H1 (cell line): ENCODE data around the gene OR6B2. TPM values are rescaled to one million over a fixed set of nuclear protein-coding genes. Genes with fewer than 3 reads are reported as not detected.

ENCODE experiments used
- CTCF ChIA-PET: fragments of 300-600 bp; sonication (Branson Sonifier 250); formaldehyde crosslinking; loops from one replicate; lab custom pipeline; 2021; ENCODE audit not compliant: partially characterized antibody; lab: Charles Lee
- POLR2A ChIA-PET: fragments of 300-600 bp; sonication (Branson Sonifier 250); formaldehyde crosslinking; loops from one replicate; lab custom pipeline; 2021; ENCODE audit warnings: inconsistent platforms; ENCODE audit not compliant: partially characterized antibody; lab: Charles Lee
- DNase-seq, 2 experiments: peaks; one replicate each; pipeline versions ENCODE4 v3.0.0 to v3.0.0-alpha.2; 2010 to 2022; ENCODE audit warnings: low spot score in 2 of 2, low read depth in 1 of 2, mixed read lengths in 1 of 2
- FAIRE-seq: peaks from 2 replicates; lab custom pipeline; 2011; peaks lifted over from hg19 to GRCh38; lab: Jason Lieb, UNC
- H2AFZ ChIP-seq: 2 replicates; pipeline ENCODE4 v1.8.1; 2012; ENCODE audit warnings: low read length, inconsistent platforms
- H2AK5ac ChIP-seq: 2 replicates; pipeline ENCODE4 v1.6.1; 2013; ENCODE audit warnings: low read depth, low read length
- H2BK120ac ChIP-seq: replicated peaks from 2 replicates; pipeline ENCODE3; 2013; ENCODE audit warnings: low read depth, low read length, inconsistent platforms
- H2BK12ac ChIP-seq: 2 replicates; pipeline ENCODE4 v1.6.1; 2013; ENCODE audit warnings: low read depth, low read length
- H2BK15ac ChIP-seq: 2 replicates; pipeline ENCODE4 v1.6.1; 2013; ENCODE audit warnings: low read length
- H2BK20ac ChIP-seq: 2 replicates; pipeline ENCODE4 v1.6.1; 2013; ENCODE audit warnings: low read length
- H2BK5ac ChIP-seq: 2 replicates; pipeline ENCODE4 v1.6.1; 2013; ENCODE audit warnings: low read depth, low read length
- H3K14ac ChIP-seq: 2 replicates; pipeline ENCODE4 v1.6.1; 2013; ENCODE audit warnings: inconsistent platforms; ENCODE audit not compliant: insufficient read length
- H3K18ac ChIP-seq: 2 replicates; pipeline ENCODE4 v1.6.1; 2013; ENCODE audit warnings: low read length; ENCODE audit errors: extremely low read depth
- H3K23ac ChIP-seq: 2 replicates; pipeline ENCODE4 v1.6.1; 2013; ENCODE audit warnings: inconsistent platforms; ENCODE audit not compliant: insufficient read length
- H3K23me2 ChIP-seq: 2 replicates; pipeline ENCODE4 v1.6.1; 2013; ENCODE audit warnings: low read depth, low read length
- H3K27ac ChIP-seq: 2 replicates; pipeline ENCODE4 v1.6.1; 2011; ENCODE audit warnings: low read depth, low read length, inconsistent platforms
- H3K27me3 ChIP-seq, 4 experiments: replicated peaks in 1 of 4; 1 replicate in 1 of 4; 2 replicates in 3 of 4; pipeline versions ENCODE4 v1.6.1 to v1.8.1; 2011 to 2013; ENCODE audit warnings: low read length in 3 of 4, mild to moderate bottlenecking in 3 of 4, inconsistent platforms in 2 of 4, mixed read lengths in 2 of 4, moderate library complexity in 1 of 4; ENCODE audit not compliant: control insufficient read depth in 3 of 4, insufficient read depth in 3 of 4; ENCODE audit errors: extremely low read depth in 1 of 4
- H3K36me3 ChIP-seq, 4 experiments: 2 replicates each; pipeline versions ENCODE4 v1.6.1 to v1.8.1; 2011 to 2013; ENCODE audit warnings: mild to moderate bottlenecking in 4 of 4, low read length in 3 of 4, moderate library complexity in 2 of 4, control low read depth in 1 of 4, inconsistent platforms in 1 of 4; ENCODE audit not compliant: insufficient read depth in 4 of 4, control insufficient read depth in 2 of 4
- H3K4ac ChIP-seq: replicated peaks from 2 replicates; pipeline ENCODE3; 2013; ENCODE audit warnings: low read length, low read depth, mixed read lengths, inconsistent platforms; ENCODE audit not compliant: insufficient read length
- H3K4me1 ChIP-seq, 4 experiments: replicated peaks in 1 of 4; 1 replicate in 1 of 4; 2 replicates in 3 of 4; pipeline versions ENCODE4 v1.6.1 to v1.8.1; 2011 to 2013; ENCODE audit warnings: low read length in 3 of 4, inconsistent platforms in 2 of 4, mixed read lengths in 1 of 4; ENCODE audit not compliant: insufficient read depth in 4 of 4, control insufficient read depth in 3 of 4
- H3K4me2 ChIP-seq, 2 experiments: 2 replicates each; pipeline versions ENCODE4 v1.6.1 to v1.8.1; 2011 to 2013; ENCODE audit warnings: low read depth in 2 of 2, low read length in 2 of 2, control low read depth in 1 of 2, inconsistent platforms in 1 of 2, mild to moderate bottlenecking in 1 of 2; ENCODE audit not compliant: insufficient read depth in 1 of 2
- H3K4me3 ChIP-seq, 4 experiments: fragments of 200-600, 300-600 bp in 1 of 4; sonication (generic), shearing (Covaris generic), sonication (Bioruptor Twin) in 1 of 4; 2 replicates each; pipeline versions ENCODE4 v1.5.1 to v1.8.1; 2011 to 2016; ENCODE audit warnings: low read length in 4 of 4, low read depth in 3 of 4, control low read depth in 2 of 4, inconsistent platforms in 2 of 4, mild to moderate bottlenecking in 2 of 4, mixed read lengths in 1 of 4, moderate library complexity in 1 of 4; ENCODE audit not compliant: insufficient read depth in 2 of 4; ENCODE audit errors: extremely low read depth in 1 of 4
- H3K56ac ChIP-seq: replicated peaks from 2 replicates; pipeline ENCODE3; 2013; ENCODE audit warnings: low read depth, mild to moderate bottlenecking, mixed read lengths, low read length, inconsistent platforms; ENCODE audit not compliant: insufficient read length
- H3K79me1 ChIP-seq: 2 replicates; pipeline ENCODE4 v1.6.1; 2013; ENCODE audit warnings: low read depth, low read length, control low read depth
- H3K79me2 ChIP-seq, 2 experiments: 2 replicates each; pipeline versions ENCODE4 v1.6.1 to v1.8.1; 2012 to 2013; ENCODE audit warnings: low read length in 2 of 2, mild to moderate bottlenecking in 2 of 2, inconsistent platforms in 1 of 2; ENCODE audit not compliant: insufficient read depth in 2 of 2, control insufficient read depth in 1 of 2
- H3K9ac ChIP-seq, 4 experiments: replicated peaks in 1 of 4; 1 replicate in 1 of 4; 2 replicates in 3 of 4; pipeline versions ENCODE4 v1.6.1 to v1.8.1; 2011 to 2013; ENCODE audit warnings: low read depth in 3 of 4, low read length in 3 of 4, control low read depth in 2 of 4, mild to moderate bottlenecking in 2 of 4, moderate library complexity in 2 of 4, inconsistent platforms in 1 of 4; ENCODE audit errors: extremely low read depth in 1 of 4
- H3K9me3 ChIP-seq, 2 experiments: 2 replicates each; pipeline versions ENCODE4 v1.6.1 to v1.8.1; 2012 to 2013; ENCODE audit warnings: mild to moderate bottlenecking in 2 of 2, moderate library complexity in 2 of 2, control low read depth in 1 of 2, inconsistent platforms in 1 of 2, low read depth in 1 of 2, low read length in 1 of 2, mixed read lengths in 1 of 2; ENCODE audit not compliant: insufficient read depth in 2 of 2
- H4K20me1 ChIP-seq, 2 experiments: replicated peaks in 1 of 2; 2 replicates each; pipeline versions ENCODE3 to v1.8.1; 2011 to 2013; ENCODE audit warnings: inconsistent platforms in 2 of 2, low read length in 2 of 2, mild to moderate bottlenecking in 1 of 2; ENCODE audit not compliant: insufficient read depth in 2 of 2, control insufficient read depth in 1 of 2
- H4K5ac ChIP-seq: 2 replicates; pipeline ENCODE4 v1.6.1; 2013; ENCODE audit warnings: low read length, low read depth, mixed read lengths, inconsistent platforms; ENCODE audit not compliant: insufficient read length
- H4K8ac ChIP-seq: 2 replicates; pipeline ENCODE4 v1.8.0; 2013; ENCODE audit warnings: mild to moderate bottlenecking, moderate library complexity, low read length, inconsistent platforms; ENCODE audit not compliant: insufficient read depth; ENCODE audit errors: extremely low read depth
- H4K91ac ChIP-seq: replicated peaks from 2 replicates; pipeline ENCODE3; 2013; ENCODE audit warnings: low read length, mixed read lengths, inconsistent platforms; ENCODE audit not compliant: insufficient read length
- HDAC2 ChIP-seq, 2 experiments: fragments of 300-600 bp in 1 of 2; sonication (generic) in 1 of 2; IDR thresholded peaks; 2 replicates each; pipeline ENCODE4 v1.6.1; 2011 to 2012; ENCODE audit warnings: low read depth in 2 of 2, low read length in 2 of 2, mild to moderate bottlenecking in 2 of 2, moderate library complexity in 2 of 2, borderline replicate concordance in 1 of 2, inconsistent platforms in 1 of 2
- MAFK ChIP-seq: IDR thresholded peaks from 2 replicates; pipeline ENCODE4 v1.6.1; 2012; ENCODE audit warnings: low read depth, mild to moderate bottlenecking, improper control_type of control experiment, low read length
- SRF ChIP-seq: IDR thresholded peaks from 2 replicates; pipeline ENCODE4 v1.6.1; 2011; ENCODE audit warnings: mild to moderate bottlenecking, low read depth, low read length, moderate library complexity
- WGBS, 2 experiments: shearing (Covaris generic) in 1 of 2; methylation state at CpG; one replicate each; pipeline versions ENCODE4 v1.1.6 to v1.1.7; 2013 to 2015; ENCODE audit warnings: low lambda C conversion rate in 2 of 2, mixed read lengths in 2 of 2, inconsistent platforms in 1 of 2, low coverage in 1 of 2, missing lambda C conversion rate in 1 of 2; ENCODE audit not compliant: insufficient replicate concordance in 2 of 2, insufficient coverage in 1 of 2, insufficient read length in 1 of 2; ENCODE audit errors: extremely low coverage in 1 of 2, missing lambda C conversion rate in 1 of 2; 5-methylcytosine and 5-hydroxymethylcytosine counted together
- polyA plus RNA-seq, 7 experiments: library from polyadenylated mRNA; depleted of rRNA in 3 of 7; stranded (reverse) in 5 of 7; unstranded in 2 of 7; fragments of >200 nt in 5 of 7; fragments of 200-250 nt in 2 of 7; gene quantifications; 1 replicate in 5 of 7; 2 replicates in 1 of 7; 4 replicates in 1 of 7; pipeline versions ENCODE4 v1.2.1 to v1.2.3, GENCODE V29; 2011 to 2013; ENCODE audit warnings: missing spikeins in 2 of 7, mixed read lengths in 2 of 7
- total RNA-seq: library from RNA; stranded (reverse); fragmentation: NEBNext Ultra II Directional; extraction: Animal tissue kit (Norgen Biotek cat#: 25700); gene quantifications from 2 replicates; pipeline ENCODE4 v1.2.1, GENCODE V29; 2021

OR6B2 gene
- total and polyA plus RNA-seq, 2 of the 8 experiments (the other 6 are each of a cell fraction or from before 2014, with no cell fraction given) = not detected

GRCh38 chr2:240052524-240052923 is 22.3 kb upstream of the OR6B2 start:
- Histone ChIP-seq H3K4me1 (no peaks in the 10 kb centered on the region), H4K20me1 (no peaks in the 10 kb centered on the region), H3K79me2 (no peaks in the 10 kb centered on the region), H3K4me2 (no peak overlapping the region), H2BK20ac (no peak overlapping the region), H3K4me3 (no peak overlapping the region), H2BK5ac (no peak overlapping the region), H4K8ac (no peak overlapping the region), H3K27me3 (0 out of 7 replicates have a peak, but pooled peaks cover 0 to 2% (median 0%) of the 10 kb centered on the region in 4 experiments), H3K18ac (no peak overlapping the region), H2BK120ac (no peak overlapping the region), H3K9me3 (no peaks in the 10 kb centered on the region), H3K23ac (no peak overlapping the region), H3K56ac (no peak overlapping the region), H2BK15ac (no peak overlapping the region), H3K36me3 (no peaks in the 10 kb centered on the region), H3K27ac (no peak overlapping the region), H3K79me1 (no peaks in the 10 kb centered on the region; the same call in 1 of the 2 replicates), H3K4ac (no peak overlapping the region), H4K91ac (no peak overlapping the region), H3K9ac (no peak overlapping the region), H3K23me2 (no peaks in the 10 kb centered on the region), H3K14ac (no peak overlapping the region), H4K5ac (no peak overlapping the region), H2AFZ (no peak overlapping the region), H2AK5ac (no peak overlapping the region), H2BK12ac (no peak overlapping the region)
- FAIRE-seq = no peak
- CTCF ChIA-PET = interaction anchor here (1.5 kb wide), 1 partner anchor 9 kb away, joined by 7 read pairs; no protein-coding TSS in a partner anchor
- 92% methylated on average over 12 of the region's 12 CpGs; no CpG with 5 or more reads in 1 of the 2 experiments for WGBS, 2 experiments
- DNase-seq = no peak
- POLR2A ChIA-PET = no interaction called here
- TF ChIP-seq HDAC2 (IDR thresholded peaks at IDR 0.05; ENCODE audit: borderline replicate concordance in 1 of 2, low read depth in 2 of 2, low read length in 2 of 2) = no peak
- no peak for TF ChIP-seq MAFK
- TF ChIP-seq SRF = no peak
